CD4-positive, alpha-beta T cell (primary cell): Measurements from ENCODE around the gene LRRC4B. TPM values are rescaled to one million over a fixed set of nuclear protein-coding genes. Genes with fewer than 3 reads are reported as not detected.
"Not testable (repeated sequence)": the region's sequence is repeated elsewhere in the genome, so short reads cannot be mapped to it uniquely, and the experiment has no call there.

ENCODE experiments used
- ATAC-seq: fragments of 200-7000 bp; cut with Tn5 transposase; one replicate; pipeline ENCODE4 v1.10.0; 2022; ENCODE audit warnings: mild to moderate bottlenecking; ENCODE audit not compliant: poor library complexity
- CTCF ChIA-PET: fragments of 350-600 bp; sonication (Branson Sonifier 250); formaldehyde crosslinking; loops from one replicate; lab custom pipeline; 2021; ENCODE audit warnings: antibody characterized with exemption, inconsistent platforms; lab: Charles Lee
- POLR2A ChIA-PET: fragments of 350-600 bp; sonication (Branson Sonifier 250); formaldehyde crosslinking; loops from one replicate; lab custom pipeline; 2021; ENCODE audit warnings: antibody characterized with exemption, inconsistent platforms; lab: Charles Lee
- DNase-seq, 14 experiments: peaks; one replicate each; pipeline ENCODE4 v3.0.0-alpha.2; 2013 to 2020; ENCODE audit warnings: mixed read lengths in 2 of 14
- H3K27ac ChIP-seq, 2 donors: one replicate each; pipeline versions ENCODE4 v1.5.1 to v1.7.0; 2013; ENCODE audit warnings: low read length in 2 of 2, low read depth in 1 of 2, mild to moderate bottlenecking in 1 of 2
- H3K27me3 ChIP-seq, 2 experiments: 1 replicate in 1 of 2; 2 replicates in 1 of 2; pipeline versions ENCODE4 v1.6.1 to v1.7.0; 2013; ENCODE audit warnings: low read length in 2 of 2, control low read depth in 1 of 2, mild to moderate bottlenecking in 1 of 2, moderate library complexity in 1 of 2; ENCODE audit not compliant: insufficient read depth in 2 of 2, control insufficient read depth in 1 of 2
- H3K36me3 ChIP-seq: one replicate; pipeline ENCODE4 v1.6.1; 2013; ENCODE audit warnings: low read length, control low read depth; ENCODE audit not compliant: insufficient read depth
- H3K4me1 ChIP-seq: one replicate; pipeline ENCODE4 v1.6.1; 2013; ENCODE audit warnings: low read length, control low read depth; ENCODE audit not compliant: insufficient read depth
- H3K4me3 ChIP-seq: one replicate; pipeline ENCODE4 v1.5.1; 2013; ENCODE audit warnings: mild to moderate bottlenecking, low read length, moderate library complexity
- H3K9me3 ChIP-seq, 2 experiments: 1 replicate in 1 of 2; 2 replicates in 1 of 2; pipeline versions ENCODE4 v1.6.1 to v1.7.0; 2013; ENCODE audit warnings: low read length in 2 of 2, mild to moderate bottlenecking in 2 of 2, control low read depth in 1 of 2, moderate library complexity in 1 of 2; ENCODE audit not compliant: control insufficient read depth in 1 of 2, insufficient read depth in 1 of 2
- H3K27ac Mint-ChIP-seq: one replicate; pipeline ENCODE4 v1.8.0; 2020; ENCODE audit warnings: mixed read lengths
- H3K27me3 Mint-ChIP-seq: one replicate; pipeline ENCODE4 v1.8.0; 2021; ENCODE audit warnings: mixed read lengths
- H3K36me3 Mint-ChIP-seq: one replicate; pipeline ENCODE4 v1.8.0; 2021; ENCODE audit warnings: low read depth, mixed read lengths
- H3K4me1 Mint-ChIP-seq: one replicate; pipeline ENCODE4 v1.8.0; 2021; ENCODE audit warnings: low read depth, mixed read lengths
- H3K4me3 Mint-ChIP-seq: one replicate; pipeline ENCODE4 v1.8.0; 2020; ENCODE audit warnings: mild to moderate bottlenecking, mixed read lengths
- H3K9me3 Mint-ChIP-seq: one replicate; pipeline ENCODE4 v1.8.0; 2020; ENCODE audit warnings: mixed read lengths
- intact Hi-C, 2 experiments: fragments of 100-400 bp; cut with DNase I in 1 of 2; cut with micrococcal nuclease in 1 of 2; formaldehyde crosslinking; loops; one replicate each; pipeline versions ENCODE4 v1.15.1 to v1.9.0; 2023 to 2025; cut with DNase I, micrococcal nuclease
- polyA plus RNA-seq, 2 donors: library from polyadenylated mRNA; unstranded; fragments of 120-200 nt; gene quantifications; one replicate each; pipeline ENCODE4 v1.2.1, GENCODE V29; 2013
- total RNA-seq, 174 experiments: library from RNA in 2 of 174; stranded (reverse) in 2 of 174; gene quantifications; one replicate each; pipeline ENCODE4 v1.2.3 and lab custom pipeline; 2021 to 2026
- TF ChIP-seq, protein P1 (sequence below): fragments of 200-600 bp; IDR thresholded peaks from one replicate; pipeline ENCODE4 v1.8.0; 2022; ENCODE audit warnings: antibody characterized with exemption, mild to moderate bottlenecking

Gene LRRC4B, protein sequence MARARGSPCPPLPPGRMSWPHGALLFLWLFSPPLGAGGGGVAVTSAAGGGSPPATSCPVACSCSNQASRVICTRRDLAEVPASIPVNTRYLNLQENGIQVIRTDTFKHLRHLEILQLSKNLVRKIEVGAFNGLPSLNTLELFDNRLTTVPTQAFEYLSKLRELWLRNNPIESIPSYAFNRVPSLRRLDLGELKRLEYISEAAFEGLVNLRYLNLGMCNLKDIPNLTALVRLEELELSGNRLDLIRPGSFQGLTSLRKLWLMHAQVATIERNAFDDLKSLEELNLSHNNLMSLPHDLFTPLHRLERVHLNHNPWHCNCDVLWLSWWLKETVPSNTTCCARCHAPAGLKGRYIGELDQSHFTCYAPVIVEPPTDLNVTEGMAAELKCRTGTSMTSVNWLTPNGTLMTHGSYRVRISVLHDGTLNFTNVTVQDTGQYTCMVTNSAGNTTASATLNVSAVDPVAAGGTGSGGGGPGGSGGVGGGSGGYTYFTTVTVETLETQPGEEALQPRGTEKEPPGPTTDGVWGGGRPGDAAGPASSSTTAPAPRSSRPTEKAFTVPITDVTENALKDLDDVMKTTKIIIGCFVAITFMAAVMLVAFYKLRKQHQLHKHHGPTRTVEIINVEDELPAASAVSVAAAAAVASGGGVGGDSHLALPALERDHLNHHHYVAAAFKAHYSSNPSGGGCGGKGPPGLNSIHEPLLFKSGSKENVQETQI
- not detected for total RNA-seq
- polyA plus RNA-seq (2013, experiment 1 of 2): 0.15 TPM
- polyA plus RNA-seq (2013, experiment 2 of 2): 0.52 TPM
- total RNA-seq (lab: John Stamatoyannopoulos, UW): 0 to 0.23 (median 0) reads per million in 172 experiments

DNA sequence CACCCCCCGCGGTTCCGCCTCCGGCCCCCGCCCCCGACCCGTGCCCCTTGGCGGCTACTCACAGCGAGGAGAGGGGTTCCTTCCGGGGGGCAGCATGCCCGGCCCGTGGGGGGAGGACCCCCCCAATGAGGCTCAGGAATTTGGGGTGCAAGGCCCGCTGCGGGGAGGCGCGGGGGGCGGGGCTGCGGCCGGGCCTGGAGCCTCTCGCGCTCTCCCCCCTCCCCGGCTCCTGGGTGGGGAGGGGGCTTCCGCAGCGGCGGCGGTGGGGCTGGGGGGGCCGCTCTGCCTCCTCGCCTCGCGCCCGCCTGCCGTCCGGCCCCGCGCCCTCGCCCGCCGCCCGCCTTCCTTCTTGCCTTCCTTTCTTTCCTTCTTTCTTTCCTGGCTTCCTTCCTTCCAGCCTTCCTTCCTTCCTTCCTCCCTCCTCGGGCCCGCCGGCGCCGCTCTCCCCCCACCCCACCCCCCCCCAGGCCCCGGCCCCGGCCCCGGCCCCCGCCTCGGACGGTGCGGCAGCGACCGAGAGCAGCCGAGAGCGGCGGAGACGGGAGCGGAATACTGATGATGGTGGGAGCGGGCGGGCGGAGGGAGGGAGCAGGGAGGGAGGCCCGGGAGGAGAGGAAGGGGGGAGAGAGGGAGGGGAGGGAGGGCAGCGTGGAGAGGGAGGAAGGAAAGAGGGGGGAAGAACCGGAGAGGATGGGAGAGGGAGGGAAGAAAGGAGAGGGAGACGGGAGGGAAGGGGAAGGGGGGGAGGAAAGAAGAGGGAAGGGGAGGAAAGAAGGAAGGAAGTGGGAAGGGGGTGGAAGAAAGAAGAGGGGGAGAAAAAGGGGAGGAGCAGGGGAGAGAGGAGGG lies at the start of gene LRRC4B:
LRRC4B (minus strand) TSS at position 554 of the 846 bp plus-strand sequence. CDS start 19,597 bp downstream, outside the sequence.
- no peak within 1 kb of the TSS for H3K27ac ChIP-seq
- DNase-seq: no peak
- H3K36me3 ChIP-seq: no peaks in the 10 kb centered on the region
- Mint-ChIP-seq H3K27ac (no peak within 1 kb of the TSS), H3K4me3 (no peak within 1 kb of the TSS), H3K36me3 (no peaks in the 10 kb centered on the region), H3K9me3 (no peaks in the 10 kb centered on the region), H3K4me1 (peaks cover 11% of the 10 kb centered on the region), H3K27me3 (peaks cover 68% of the 10 kb centered on the region)
- ATAC-seq: no peak
- POLR2A ChIA-PET: no interaction called here
- H3K27me3 ChIP-seq: peaks cover 39 to 61% of the 10 kb centered on the region in 2 experiments
- peaks cover 21% of the 10 kb centered on the region for H3K4me1 ChIP-seq
- CTCF ChIA-PET: no interaction called here
- peaks cover 0 to 17% of the 10 kb centered on the region in 2 experiments for H3K9me3 ChIP-seq
- intact Hi-C loops: no loop called here
- TF ChIP-seq, protein P1, sequence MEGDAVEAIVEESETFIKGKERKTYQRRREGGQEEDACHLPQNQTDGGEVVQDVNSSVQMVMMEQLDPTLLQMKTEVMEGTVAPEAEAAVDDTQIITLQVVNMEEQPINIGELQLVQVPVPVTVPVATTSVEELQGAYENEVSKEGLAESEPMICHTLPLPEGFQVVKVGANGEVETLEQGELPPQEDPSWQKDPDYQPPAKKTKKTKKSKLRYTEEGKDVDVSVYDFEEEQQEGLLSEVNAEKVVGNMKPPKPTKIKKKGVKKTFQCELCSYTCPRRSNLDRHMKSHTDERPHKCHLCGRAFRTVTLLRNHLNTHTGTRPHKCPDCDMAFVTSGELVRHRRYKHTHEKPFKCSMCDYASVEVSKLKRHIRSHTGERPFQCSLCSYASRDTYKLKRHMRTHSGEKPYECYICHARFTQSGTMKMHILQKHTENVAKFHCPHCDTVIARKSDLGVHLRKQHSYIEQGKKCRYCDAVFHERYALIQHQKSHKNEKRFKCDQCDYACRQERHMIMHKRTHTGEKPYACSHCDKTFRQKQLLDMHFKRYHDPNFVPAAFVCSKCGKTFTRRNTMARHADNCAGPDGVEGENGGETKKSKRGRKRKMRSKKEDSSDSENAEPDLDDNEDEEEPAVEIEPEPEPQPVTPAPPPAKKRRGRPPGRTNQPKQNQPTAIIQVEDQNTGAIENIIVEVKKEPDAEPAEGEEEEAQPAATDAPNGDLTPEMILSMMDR: no peak
- H3K4me3 ChIP-seq: no peak within 1 kb of the TSS

GRCh38 chr19:50612504-50613404 lies 44.5 kb upstream of the LRRC4B start:
- not testable (repeated sequence) for H3K9me3 ChIP-seq, H3K9me3 Mint-ChIP-seq

More at GRCh38 chr19:50612504-50613404, 44.5 kb upstream of the LRRC4B start:
- POLR2A ChIA-PET, H3K27me3 ChIP-seq, H3K27ac ChIP-seq, H3K4me3 ChIP-seq, ATAC-seq, intact Hi-C loops, H3K36me3 Mint-ChIP-seq, H3K27ac Mint-ChIP-seq, H3K4me1 ChIP-seq, DNase-seq, CTCF ChIA-PET, H3K4me3 Mint-ChIP-seq, H3K36me3 ChIP-seq: not testable (repeated sequence)
- H3K27me3 Mint-ChIP-seq: peaks cover 32% of the 10 kb centered on the region
- H3K4me1 Mint-ChIP-seq: peaks cover 10% of the 10 kb centered on the region
